H1 (cell line): ENCODE results near the gene CLDN9. TPM values are rescaled to one million over a fixed set of nuclear protein-coding genes. Genes with fewer than 3 reads are reported as not detected.

Experiments used
- CTCF ChIA-PET: fragments of 300-600 bp; sonication (Branson Sonifier 250); formaldehyde crosslinking; loops from one replicate; lab custom pipeline; 2021; ENCODE audit not compliant: partially characterized antibody; lab: Charles Lee
- POLR2A ChIA-PET: fragments of 300-600 bp; sonication (Branson Sonifier 250); formaldehyde crosslinking; loops from one replicate; lab custom pipeline; 2021; ENCODE audit warnings: inconsistent platforms; ENCODE audit not compliant: partially characterized antibody; lab: Charles Lee
- DNase-seq, 2 experiments: peaks; one replicate each; pipeline versions ENCODE4 v3.0.0 to v3.0.0-alpha.2; 2010 to 2022; ENCODE audit warnings: low spot score in 2 of 2, low read depth in 1 of 2, mixed read lengths in 1 of 2
- FAIRE-seq: peaks from 2 replicates; lab custom pipeline; 2011; peaks lifted over from hg19 to GRCh38; lab: Jason Lieb, UNC
- H2AFZ ChIP-seq: 2 replicates; pipeline ENCODE4 v1.8.1; 2012; ENCODE audit warnings: low read length, inconsistent platforms
- H2AK5ac ChIP-seq: 2 replicates; pipeline ENCODE4 v1.6.1; 2013; ENCODE audit warnings: low read depth, low read length
- H2BK120ac ChIP-seq: replicated peaks from 2 replicates; pipeline ENCODE3; 2013; ENCODE audit warnings: low read depth, low read length, inconsistent platforms
- H2BK12ac ChIP-seq: 2 replicates; pipeline ENCODE4 v1.6.1; 2013; ENCODE audit warnings: low read depth, low read length
- H2BK15ac ChIP-seq: 2 replicates; pipeline ENCODE4 v1.6.1; 2013; ENCODE audit warnings: low read length
- H2BK20ac ChIP-seq: 2 replicates; pipeline ENCODE4 v1.6.1; 2013; ENCODE audit warnings: low read length
- H2BK5ac ChIP-seq: 2 replicates; pipeline ENCODE4 v1.6.1; 2013; ENCODE audit warnings: low read depth, low read length
- H3K14ac ChIP-seq: 2 replicates; pipeline ENCODE4 v1.6.1; 2013; ENCODE audit warnings: inconsistent platforms; ENCODE audit not compliant: insufficient read length
- H3K18ac ChIP-seq: 2 replicates; pipeline ENCODE4 v1.6.1; 2013; ENCODE audit warnings: low read length; ENCODE audit errors: extremely low read depth
- H3K23ac ChIP-seq: 2 replicates; pipeline ENCODE4 v1.6.1; 2013; ENCODE audit warnings: inconsistent platforms; ENCODE audit not compliant: insufficient read length
- H3K23me2 ChIP-seq: 2 replicates; pipeline ENCODE4 v1.6.1; 2013; ENCODE audit warnings: low read depth, low read length
- H3K27ac ChIP-seq: 2 replicates; pipeline ENCODE4 v1.6.1; 2011; ENCODE audit warnings: low read depth, low read length, inconsistent platforms
- H3K27me3 ChIP-seq, 4 experiments: replicated peaks in 1 of 4; 1 replicate in 1 of 4; 2 replicates in 3 of 4; pipeline versions ENCODE4 v1.6.1 to v1.8.1; 2011 to 2013; ENCODE audit warnings: low read length in 3 of 4, mild to moderate bottlenecking in 3 of 4, inconsistent platforms in 2 of 4, mixed read lengths in 2 of 4, moderate library complexity in 1 of 4; ENCODE audit not compliant: control insufficient read depth in 3 of 4, insufficient read depth in 3 of 4; ENCODE audit errors: extremely low read depth in 1 of 4
- H3K36me3 ChIP-seq, 4 experiments: 2 replicates each; pipeline versions ENCODE4 v1.6.1 to v1.8.1; 2011 to 2013; ENCODE audit warnings: mild to moderate bottlenecking in 4 of 4, low read length in 3 of 4, moderate library complexity in 2 of 4, control low read depth in 1 of 4, inconsistent platforms in 1 of 4; ENCODE audit not compliant: insufficient read depth in 4 of 4, control insufficient read depth in 2 of 4
- H3K4ac ChIP-seq: replicated peaks from 2 replicates; pipeline ENCODE3; 2013; ENCODE audit warnings: low read length, low read depth, mixed read lengths, inconsistent platforms; ENCODE audit not compliant: insufficient read length
- H3K4me1 ChIP-seq, 4 experiments: replicated peaks in 1 of 4; 1 replicate in 1 of 4; 2 replicates in 3 of 4; pipeline versions ENCODE4 v1.6.1 to v1.8.1; 2011 to 2013; ENCODE audit warnings: low read length in 3 of 4, inconsistent platforms in 2 of 4, mixed read lengths in 1 of 4; ENCODE audit not compliant: insufficient read depth in 4 of 4, control insufficient read depth in 3 of 4
- H3K4me2 ChIP-seq, 2 experiments: 2 replicates each; pipeline versions ENCODE4 v1.6.1 to v1.8.1; 2011 to 2013; ENCODE audit warnings: low read depth in 2 of 2, low read length in 2 of 2, control low read depth in 1 of 2, inconsistent platforms in 1 of 2, mild to moderate bottlenecking in 1 of 2; ENCODE audit not compliant: insufficient read depth in 1 of 2
- H3K4me3 ChIP-seq, 4 experiments: fragments of 200-600, 300-600 bp in 1 of 4; sonication (generic), shearing (Covaris generic), sonication (Bioruptor Twin) in 1 of 4; 2 replicates each; pipeline versions ENCODE4 v1.5.1 to v1.8.1; 2011 to 2016; ENCODE audit warnings: low read length in 4 of 4, low read depth in 3 of 4, control low read depth in 2 of 4, inconsistent platforms in 2 of 4, mild to moderate bottlenecking in 2 of 4, mixed read lengths in 1 of 4, moderate library complexity in 1 of 4; ENCODE audit not compliant: insufficient read depth in 2 of 4; ENCODE audit errors: extremely low read depth in 1 of 4
- H3K56ac ChIP-seq: replicated peaks from 2 replicates; pipeline ENCODE3; 2013; ENCODE audit warnings: low read depth, mild to moderate bottlenecking, mixed read lengths, low read length, inconsistent platforms; ENCODE audit not compliant: insufficient read length
- H3K79me1 ChIP-seq: 2 replicates; pipeline ENCODE4 v1.6.1; 2013; ENCODE audit warnings: low read depth, low read length, control low read depth
- H3K79me2 ChIP-seq, 2 experiments: 2 replicates each; pipeline versions ENCODE4 v1.6.1 to v1.8.1; 2012 to 2013; ENCODE audit warnings: low read length in 2 of 2, mild to moderate bottlenecking in 2 of 2, inconsistent platforms in 1 of 2; ENCODE audit not compliant: insufficient read depth in 2 of 2, control insufficient read depth in 1 of 2
- H3K9ac ChIP-seq, 4 experiments: replicated peaks in 1 of 4; 1 replicate in 1 of 4; 2 replicates in 3 of 4; pipeline versions ENCODE4 v1.6.1 to v1.8.1; 2011 to 2013; ENCODE audit warnings: low read depth in 3 of 4, low read length in 3 of 4, control low read depth in 2 of 4, mild to moderate bottlenecking in 2 of 4, moderate library complexity in 2 of 4, inconsistent platforms in 1 of 4; ENCODE audit errors: extremely low read depth in 1 of 4
- H3K9me3 ChIP-seq, 2 experiments: 2 replicates each; pipeline versions ENCODE4 v1.6.1 to v1.8.1; 2012 to 2013; ENCODE audit warnings: mild to moderate bottlenecking in 2 of 2, moderate library complexity in 2 of 2, control low read depth in 1 of 2, inconsistent platforms in 1 of 2, low read depth in 1 of 2, low read length in 1 of 2, mixed read lengths in 1 of 2; ENCODE audit not compliant: insufficient read depth in 2 of 2
- H4K20me1 ChIP-seq, 2 experiments: replicated peaks in 1 of 2; 2 replicates each; pipeline versions ENCODE3 to v1.8.1; 2011 to 2013; ENCODE audit warnings: inconsistent platforms in 2 of 2, low read length in 2 of 2, mild to moderate bottlenecking in 1 of 2; ENCODE audit not compliant: insufficient read depth in 2 of 2, control insufficient read depth in 1 of 2
- H4K5ac ChIP-seq: 2 replicates; pipeline ENCODE4 v1.6.1; 2013; ENCODE audit warnings: low read length, low read depth, mixed read lengths, inconsistent platforms; ENCODE audit not compliant: insufficient read length
- H4K8ac ChIP-seq: 2 replicates; pipeline ENCODE4 v1.8.0; 2013; ENCODE audit warnings: mild to moderate bottlenecking, moderate library complexity, low read length, inconsistent platforms; ENCODE audit not compliant: insufficient read depth; ENCODE audit errors: extremely low read depth
- H4K91ac ChIP-seq: replicated peaks from 2 replicates; pipeline ENCODE3; 2013; ENCODE audit warnings: low read length, mixed read lengths, inconsistent platforms; ENCODE audit not compliant: insufficient read length
- ASH2L ChIP-seq: fragments of 200-600, 300-600 bp; sonication (generic); IDR thresholded peaks from one replicate; pipeline ENCODE4 v1.7.1; 2017; ENCODE audit warnings: low read length
- CTBP2 ChIP-seq: IDR thresholded peaks from 2 replicates; pipeline ENCODE4 v1.7.0; 2011; ENCODE audit warnings: borderline replicate concordance, mild to moderate bottlenecking, moderate library complexity, mixed read lengths, low read length; ENCODE audit not compliant: insufficient read depth, insufficient read length
- EGR1 ChIP-seq: IDR thresholded peaks from 2 replicates; pipeline ENCODE4 v1.6.1; 2011; ENCODE audit warnings: low read depth, low read length, borderline replicate concordance
- GTF2F1 ChIP-seq: IDR thresholded peaks from 2 replicates; pipeline ENCODE4 v1.6.1; 2012; ENCODE audit warnings: low read depth, low read length, improper control_type of control experiment, borderline replicate concordance
- HDAC2 ChIP-seq, 2 experiments: fragments of 300-600 bp in 1 of 2; sonication (generic) in 1 of 2; IDR thresholded peaks; 2 replicates each; pipeline ENCODE4 v1.6.1; 2011 to 2012; ENCODE audit warnings: low read depth in 2 of 2, low read length in 2 of 2, mild to moderate bottlenecking in 2 of 2, moderate library complexity in 2 of 2, borderline replicate concordance in 1 of 2, inconsistent platforms in 1 of 2
- JUND ChIP-seq: IDR thresholded peaks from 2 replicates; pipeline ENCODE4 v1.6.1; 2011; ENCODE audit warnings: mild to moderate bottlenecking, improper control_type of control experiment, low read length
- POLR2AphosphoS5 ChIP-seq: IDR thresholded peaks from 2 replicates; pipeline ENCODE4 v1.6.1; 2011; ENCODE audit warnings: low read depth, low read length
- RNF2 ChIP-seq: fragments of 200-900, 300-1000 bp; sonication (generic); IDR thresholded peaks from 2 replicates; pipeline ENCODE4 v1.7.1; 2016; ENCODE audit warnings: borderline replicate concordance, low read depth, mild to moderate bottlenecking, antibody characterized with exemption, low read length; ENCODE audit not compliant: poor library complexity, severe bottlenecking; ENCODE audit errors: missing control alignments
- SRF ChIP-seq: IDR thresholded peaks from 2 replicates; pipeline ENCODE4 v1.6.1; 2011; ENCODE audit warnings: mild to moderate bottlenecking, low read depth, low read length, moderate library complexity
- TAF7 ChIP-seq: optimal IDR thresholded peaks from 2 replicates; pipeline ENCODE3; 2011; ENCODE audit warnings: low read depth, mild to moderate bottlenecking, inconsistent platforms, low read length, moderate library complexity, borderline replicate concordance
- YY1 ChIP-seq: IDR thresholded peaks from 2 replicates; pipeline ENCODE4 v1.6.1; 2011; ENCODE audit warnings: low read depth, mild to moderate bottlenecking, low read length
- WGBS, 2 experiments: shearing (Covaris generic) in 1 of 2; methylation state at CpG; one replicate each; pipeline versions ENCODE4 v1.1.6 to v1.1.7; 2013 to 2015; ENCODE audit warnings: low lambda C conversion rate in 2 of 2, mixed read lengths in 2 of 2, inconsistent platforms in 1 of 2, low coverage in 1 of 2, missing lambda C conversion rate in 1 of 2; ENCODE audit not compliant: insufficient replicate concordance in 2 of 2, insufficient coverage in 1 of 2, insufficient read length in 1 of 2; ENCODE audit errors: extremely low coverage in 1 of 2, missing lambda C conversion rate in 1 of 2; 5-methylcytosine and 5-hydroxymethylcytosine counted together
- polyA plus RNA-seq, 7 experiments: library from polyadenylated mRNA; depleted of rRNA in 3 of 7; stranded (reverse) in 5 of 7; unstranded in 2 of 7; fragments of >200 nt in 5 of 7; fragments of 200-250 nt in 2 of 7; gene quantifications; 1 replicate in 5 of 7; 2 replicates in 1 of 7; 4 replicates in 1 of 7; pipeline versions ENCODE4 v1.2.1 to v1.2.3, GENCODE V29; 2011 to 2013; ENCODE audit warnings: missing spikeins in 2 of 7, mixed read lengths in 2 of 7
- total RNA-seq: library from RNA; stranded (reverse); fragmentation: NEBNext Ultra II Directional; extraction: Animal tissue kit (Norgen Biotek cat#: 25700); gene quantifications from 2 replicates; pipeline ENCODE4 v1.2.1, GENCODE V29; 2021

CLDN9 gene
- total and polyA plus RNA-seq, 2 of the 8 experiments (the other 6 are each of a cell fraction or from before 2014, with no cell fraction given) = 0.60 to 0.89 TPM

GRCh38 chr16:3035289-3035971, 22.7 kb downstream of the CLDN9 start:
- no peak overlapping the region for H4K5ac ChIP-seq
- no peak overlapping the region for H2BK15ac ChIP-seq
- H4K20me1 ChIP-seq = peaks cover 5 to 21% of the 10 kb centered on the region in 2 experiments
- no peak overlapping the region for H2AFZ ChIP-seq
- H3K79me1 ChIP-seq = 0 out of 2 replicates have a peak, but pooled peaks cover 2% of the 10 kb centered on the region
- FAIRE-seq (no peak), DNase-seq (no peak)
- H3K79me2 ChIP-seq = no peaks in the 10 kb centered on the region
- TF ChIP-seq SRF (no peak), HDAC2 (IDR thresholded peaks at IDR 0.05; ENCODE audit: borderline replicate concordance in 1 of 2, low read depth in 2 of 2, low read length in 2 of 2) (no peak), EGR1 (no peak), CTBP2 (no peak), JUND (no peak), POLR2AphosphoS5 (no peak), TAF7 (no peak), ASH2L (no peak), RNF2 (no peak), GTF2F1 (no peak), YY1 (no peak)
- no peak overlapping the region for H2BK20ac ChIP-seq
- no peak overlapping the region for H3K23ac ChIP-seq
- no peaks in the 10 kb centered on the region for H3K9me3 ChIP-seq
- H3K9ac ChIP-seq = no peak overlapping the region
- peaks cover 3 to 24% (median 15%) of the 10 kb centered on the region in 4 experiments for H3K4me1 ChIP-seq
- H3K36me3 ChIP-seq = peaks cover 0 to under 1% (median 0%) of the 10 kb centered on the region in 4 experiments; a peak in 1 of 8 replicates
- H4K91ac ChIP-seq = no peak overlapping the region
- ChIA-PET CTCF (interaction anchor here (1.1 to 23.8 kb wide), 10 partner anchors 7 to 96 kb away, joined by 3 to 639 read pairs (median 64); partner anchors contain the start of genes CLDN6, CLDN9, HCFC1R1 and THOC6), POLR2A (interaction anchor here (0.6 to 34.8 kb wide), 11 partner anchors 14 to 520 kb away, joined by 3 to 1808 read pairs (median 4); partner anchors contain the start of genes CLDN6, CLDN9, HCFC1R1 and KREMEN2)
- peak overlapping the region; percentile 69 for H3K4ac ChIP-seq
- H3K27ac ChIP-seq = no peak overlapping the region
- H2BK120ac ChIP-seq = no peak overlapping the region
- H3K4me3 ChIP-seq = peak overlapping the region in 3 of 4 experiments; percentile 48 to 80 (median 53); a peak in 7 of 8 replicates
- H4K8ac ChIP-seq = peak overlapping the region; percentile 74; the same call in 1 of the 2 replicates
- H2BK5ac ChIP-seq = no peak overlapping the region
- peak overlapping the region; percentile 82; the same call in 1 of the 2 replicates for H2AK5ac ChIP-seq
- peaks cover 3% of the 10 kb centered on the region; the same call in 1 of the 2 replicates for H3K23me2 ChIP-seq
- peak overlapping the region; percentile 78 to 85 for H3K4me2 ChIP-seq
- 73% methylated on average over 16 of the region's 19 CpGs; no CpG with 5 or more reads in 1 of the 2 experiments for WGBS, 2 experiments
- no peak overlapping the region for H3K14ac ChIP-seq
- H2BK12ac ChIP-seq = no peak overlapping the region
- H3K27me3 ChIP-seq = peaks cover 0 to 11% (median 3%) of the 10 kb centered on the region in 4 experiments; a peak in 1 of 7 replicates
- H3K56ac ChIP-seq = no peak overlapping the region
- no peak overlapping the region for H3K18ac ChIP-seq
